ENCODE data around the gene MRPL2.
"Not testable (repeated sequence)": the region's sequence is repeated elsewhere in the genome, so short reads cannot be mapped to it uniquely, and the experiment has no call there.

The MRPL2 gene

GRCh38 chr6:43081922-43082321, 22.7 kb upstream of the MRPL2 start:
- H4K91ac ChIP-seq (ENCODE audit: low read length); H2AK5ac ChIP-seq (ENCODE audit: low read length, severe bottlenecking); H3K9ac ChIP-seq (ENCODE audit: low read length); H4K8ac ChIP-seq (ENCODE audit: low read length); H3K4me2 ChIP-seq (ENCODE audit: low read length, poor library complexity, severe bottlenecking); H2BK120ac ChIP-seq (ENCODE audit: low read depth, low read length); H3K23ac ChIP-seq (ENCODE audit: low read length in 2 of 2); H3K9me3 ChIP-seq (ENCODE audit: control insufficient read depth, low read length); H2BK15ac ChIP-seq (ENCODE audit: low read depth, poor library complexity, severe bottlenecking); H3K4me3 ChIP-seq (ENCODE audit: insufficient read depth in 1 of 2, low read depth in 1 of 2, low read length in 2 of 2); H2BK12ac ChIP-seq (ENCODE audit: low read length in 2 of 2); H3K14ac ChIP-seq (ENCODE audit: low read length in 2 of 2); H2BK5ac ChIP-seq (ENCODE audit: low read depth, low read length, poor library complexity, severe bottlenecking); H3K79me1 ChIP-seq (replicated peaks; ENCODE audit: low read length, poor library complexity, severe bottlenecking); H3K4ac ChIP-seq (ENCODE audit: low read depth in 1 of 2, low read length in 2 of 2); H3K36me3 ChIP-seq (ENCODE audit: control insufficient read depth in 1 of 2, insufficient read depth in 2 of 2, low read depth in 1 of 2, low read length in 2 of 2); H2AFZ ChIP-seq (ENCODE audit: low read depth, low read length); H3K27me3 ChIP-seq (ENCODE audit: control insufficient read depth in 1 of 2, insufficient read depth in 1 of 2, low read length in 2 of 2): not testable (repeated sequence)
- WGBS: 68% methylated on average over 9 of the region's 9 CpGs
- Histone ChIP-seq H3K27ac (ENCODE audit: low read length, poor library complexity, severe bottlenecking) (peak overlapping the region; percentile 59), H3K4me1 (ENCODE audit: control insufficient read depth, insufficient read depth, low read depth, low read length) (peaks cover 31% of the 10 kb centered on the region), H3K18ac (ENCODE audit: low read depth in 1 of 2, low read length in 2 of 2) (peak overlapping the region in 1 of 2 experiments; percentile 37)
- peak; percentile 38 for DNase-seq

- Histone ChIP-seq H2AFZ (ENCODE audit: low read depth, low read length) (no peak overlapping the region), H3K23ac (ENCODE audit: low read length in 2 of 2) (no peak overlapping the region), H2AK5ac (ENCODE audit: low read length, severe bottlenecking) (peak overlapping the region; percentile 23), H3K79me1 (replicated peaks; ENCODE audit: low read length, poor library complexity, severe bottlenecking) (no peaks in the 10 kb centered on the region), H3K14ac (ENCODE audit: low read length in 2 of 2) (no peak overlapping the region), H3K9ac (ENCODE audit: low read length) (no peak overlapping the region), H3K4me1 (ENCODE audit: control insufficient read depth, insufficient read depth, low read depth, low read length) (peaks cover 24% of the 10 kb centered on the region), H3K4me2 (ENCODE audit: low read length, poor library complexity, severe bottlenecking) (no peak overlapping the region), H2BK15ac (ENCODE audit: low read depth, poor library complexity, severe bottlenecking) (no peak overlapping the region), H3K4ac (ENCODE audit: low read depth in 1 of 2, low read length in 2 of 2) (no peak overlapping the region), H3K27me3 (ENCODE audit: control insufficient read depth in 1 of 2, insufficient read depth in 1 of 2, low read length in 2 of 2) (no peaks in the 10 kb centered on the region), H4K91ac (ENCODE audit: low read length) (no peak overlapping the region), H4K8ac (ENCODE audit: low read length) (no peak overlapping the region), H3K27ac (ENCODE audit: low read length, poor library complexity, severe bottlenecking) (no peak overlapping the region), H3K9me3 (ENCODE audit: control insufficient read depth, low read length) (no peaks in the 10 kb centered on the region), H2BK5ac (ENCODE audit: low read depth, low read length, poor library complexity, severe bottlenecking) (no peak overlapping the region), H2BK120ac (ENCODE audit: low read depth, low read length) (no peak overlapping the region), H3K18ac (ENCODE audit: low read depth in 1 of 2, low read length in 2 of 2) (no peak overlapping the region), H2BK12ac (ENCODE audit: low read length in 2 of 2) (no peak overlapping the region), H3K4me3 (ENCODE audit: insufficient read depth in 1 of 2, low read depth in 1 of 2, low read length in 2 of 2) (no peak overlapping the region), H3K36me3 (ENCODE audit: control insufficient read depth in 1 of 2, insufficient read depth in 2 of 2, low read depth in 1 of 2, low read length in 2 of 2) (no peaks in the 10 kb centered on the region)
- WGBS: 100% methylated on average over 3 of the region's 4 CpGs
- no peak for DNase-seq
Observed at GRCh38 chr6:43081043-43081442, 21.8 kb upstream of the MRPL2 start.

- WGBS: 93% methylated on average over 2 of the region's 2 CpGs
- peaks cover 39% of the 10 kb centered on the region for H3K4me1 ChIP-seq (ENCODE audit: control insufficient read depth, insufficient read depth, low read depth, low read length)
Observed at GRCh38 chr6:43078691-43079090, 19.5 kb upstream of the MRPL2 start.

GRCh38 chr6:43077981-43078511, 18.8 kb upstream of the MRPL2 start:
- DNase-seq: peak; percentile 69
- H2BK120ac ChIP-seq (ENCODE audit: low read depth, low read length): no peak overlapping the region
- H3K18ac ChIP-seq (ENCODE audit: low read depth in 1 of 2, low read length in 2 of 2): peak overlapping the region; percentile 31 to 37
- no peaks in the 10 kb centered on the region for H3K9me3 ChIP-seq (ENCODE audit: control insufficient read depth, low read length)
- peaks cover 8 to 14% of the 10 kb centered on the region in 2 experiments for H3K36me3 ChIP-seq (ENCODE audit: control insufficient read depth in 1 of 2, insufficient read depth in 2 of 2, low read depth in 1 of 2, low read length in 2 of 2)
- no peak overlapping the region for H2BK5ac ChIP-seq (ENCODE audit: low read depth, low read length, poor library complexity, severe bottlenecking)
- H2AK5ac ChIP-seq (ENCODE audit: low read length, severe bottlenecking): peak overlapping the region; percentile 65
- H3K14ac ChIP-seq (ENCODE audit: low read length in 2 of 2): no peak overlapping the region
- H3K27ac ChIP-seq (ENCODE audit: low read length, poor library complexity, severe bottlenecking): peak overlapping the region; percentile 85
- H3K4me3 ChIP-seq (ENCODE audit: insufficient read depth in 1 of 2, low read depth in 1 of 2, low read length in 2 of 2): peak overlapping the region in 1 of 2 experiments; percentile 89
- peak overlapping the region in 1 of 2 experiments; percentile 21 for H2BK12ac ChIP-seq (ENCODE audit: low read length in 2 of 2)
- peaks cover 35% of the 10 kb centered on the region for H3K4me1 ChIP-seq (ENCODE audit: control insufficient read depth, insufficient read depth, low read depth, low read length)
- H3K79me1 ChIP-seq (replicated peaks; ENCODE audit: low read length, poor library complexity, severe bottlenecking): peaks cover 1% of the 10 kb centered on the region
- H2AFZ ChIP-seq (ENCODE audit: low read depth, low read length): no peak overlapping the region
- peak overlapping the region; percentile 74 for H2BK15ac ChIP-seq (ENCODE audit: low read depth, poor library complexity, severe bottlenecking)
- H3K4ac ChIP-seq (ENCODE audit: low read depth in 1 of 2, low read length in 2 of 2): peak overlapping the region in 1 of 2 experiments; percentile 1
- peak overlapping the region in 1 of 2 experiments; percentile 53 for H3K23ac ChIP-seq (ENCODE audit: low read length in 2 of 2)
- no peak overlapping the region for H4K91ac ChIP-seq (ENCODE audit: low read length)
- H4K8ac ChIP-seq (ENCODE audit: low read length): peak overlapping the region; percentile 47
- peak overlapping the region; percentile 86 for H3K4me2 ChIP-seq (ENCODE audit: low read length, poor library complexity, severe bottlenecking)
- H3K9ac ChIP-seq (ENCODE audit: low read length): no peak overlapping the region
- 62% methylated on average over 6 of the region's 6 CpGs for WGBS
- no peaks in the 10 kb centered on the region for H3K27me3 ChIP-seq (ENCODE audit: control insufficient read depth in 1 of 2, insufficient read depth in 1 of 2, low read length in 2 of 2)

More at GRCh38 chr6:43078691-43079090, 19.5 kb upstream of the MRPL2 start:
- Histone ChIP-seq H3K27ac (ENCODE audit: low read length, poor library complexity, severe bottlenecking) (peak overlapping the region; percentile 28), H3K9me3 (ENCODE audit: control insufficient read depth, low read length) (no peaks in the 10 kb centered on the region), H3K18ac (ENCODE audit: low read depth in 1 of 2, low read length in 2 of 2) (no peak overlapping the region), H2BK12ac (ENCODE audit: low read length in 2 of 2) (no peak overlapping the region), H2AK5ac (ENCODE audit: low read length, severe bottlenecking) (peak overlapping the region; percentile 31), H2BK120ac (ENCODE audit: low read depth, low read length) (no peak overlapping the region), H3K23ac (ENCODE audit: low read length in 2 of 2) (no peak overlapping the region), H4K8ac (ENCODE audit: low read length) (no peak overlapping the region), H3K14ac (ENCODE audit: low read length in 2 of 2) (no peak overlapping the region), H3K27me3 (ENCODE audit: control insufficient read depth in 1 of 2, insufficient read depth in 1 of 2, low read length in 2 of 2) (no peaks in the 10 kb centered on the region), H3K4me3 (ENCODE audit: insufficient read depth in 1 of 2, low read depth in 1 of 2, low read length in 2 of 2) (no peak overlapping the region), H3K36me3 (ENCODE audit: control insufficient read depth in 1 of 2, insufficient read depth in 2 of 2, low read depth in 1 of 2, low read length in 2 of 2) (peaks cover 6 to 8% of the 10 kb centered on the region in 2 experiments), H3K4me2 (ENCODE audit: low read length, poor library complexity, severe bottlenecking) (peak overlapping the region; percentile 1), H3K9ac (ENCODE audit: low read length) (no peak overlapping the region), H2BK15ac (ENCODE audit: low read depth, poor library complexity, severe bottlenecking) (no peak overlapping the region), H2AFZ (ENCODE audit: low read depth, low read length) (no peak overlapping the region), H3K79me1 (replicated peaks; ENCODE audit: low read length, poor library complexity, severe bottlenecking) (peaks cover 1% of the 10 kb centered on the region), H4K91ac (ENCODE audit: low read length) (no peak overlapping the region), H2BK5ac (ENCODE audit: low read depth, low read length, poor library complexity, severe bottlenecking) (no peak overlapping the region), H3K4ac (ENCODE audit: low read depth in 1 of 2, low read length in 2 of 2) (no peak overlapping the region)
- peak; percentile 56 for DNase-seq

Data from mesenchymal stem cell (in vitro differentiated cells and primary cell).